Heart left ventricle (tissue), 16 donors: ENCODE measurements around the gene UBD. TPM values are rescaled to one million over a fixed set of nuclear protein-coding genes. Genes with fewer than 3 reads are reported as not detected.

Experiments used
- ATAC-seq, 4 donors: fragments of 200-7000 bp; cut with Tn5 transposase; one replicate each; pipeline ENCODE4 v1.9.1; 2020 to 2022; ENCODE audit warnings: moderate library complexity in 4 of 4, mild to moderate bottlenecking in 3 of 4, moderate number of reproducible peaks in 1 of 4
- DNase-seq, 5 donors: peaks; one replicate each; pipeline ENCODE4 v3.0.0-alpha.2; 2020
- H3K27ac ChIP-seq, 12 donors: fragments of 200-600 bp; sonication (generic) in 4 of 12; one replicate each; pipeline versions ENCODE4 v1.5.0 to v1.8.0; 2016 to 2022; ENCODE audit warnings: mild to moderate bottlenecking in 2 of 12
- H3K27me3 ChIP-seq, 9 donors: fragments of 200-600 bp; sonication (generic) in 2 of 9; one replicate each; pipeline versions ENCODE4 v1.5.1 to v1.8.0; 2016 to 2022; ENCODE audit warnings: mild to moderate bottlenecking in 3 of 9
- H3K36me3 ChIP-seq, 9 donors: fragments of 200-600 bp; sonication (generic) in 2 of 9; one replicate each; pipeline versions ENCODE4 v1.5.0 to v1.8.0; 2018 to 2022; ENCODE audit warnings: mild to moderate bottlenecking in 2 of 9
- H3K4me1 ChIP-seq, 12 donors: fragments of 200-600 bp; sonication (generic) in 4 of 12; one replicate each; pipeline versions ENCODE4 v1.5.0 to v1.8.0; 2016 to 2022; ENCODE audit warnings: mild to moderate bottlenecking in 3 of 12
- H3K4me3 ChIP-seq, 12 donors: fragments of 200-600 bp; sonication (generic) in 4 of 12; one replicate each; pipeline versions ENCODE4 v1.5.0 to v1.8.0; 2017 to 2022; ENCODE audit warnings: mild to moderate bottlenecking in 9 of 12, moderate library complexity in 4 of 12
- H3K9me3 ChIP-seq, 12 donors: fragments of 200-600 bp; sonication (generic) in 4 of 12; one replicate each; pipeline versions ENCODE4 v1.5.0 to v1.8.0; 2016 to 2022; ENCODE audit warnings: mild to moderate bottlenecking in 1 of 12
- POLR2A ChIP-seq, 2 donors: fragments of 450-650 bp; IDR thresholded peaks; one replicate each; pipeline ENCODE4 v1.6.1; 2017; ENCODE audit warnings: antibody characterized with exemption in 2 of 2, mild to moderate bottlenecking in 2 of 2, moderate library complexity in 2 of 2
- WGBS, 4 donors: extraction: QIAGEN DNeasy Blood & Tissue Kit in 2 of 4; methylation state at CpG; one replicate each; pipeline versions ENCODE4 v1.1.5 to v1.1.7; 2013 to 2018; 5-methylcytosine and 5-hydroxymethylcytosine counted together
- intact Hi-C, 10 donors: fragments of 100-400 bp; cut with DNase I; formaldehyde crosslinking; loops; one replicate each; pipeline versions ENCODE4 v1.11.1 to v1.14.2; 2022
- polyA plus RNA-seq, 2 donors: library from polyadenylated mRNA; stranded (reverse); fragments of 200-250 nt; gene quantifications; one replicate each; pipeline ENCODE4 v1.2.3, GENCODE V29; 2013
- total RNA-seq, 9 donors: library from RNA; depleted of rRNA in 2 of 9; stranded (reverse); fragments of >200 nt in 2 of 9; fragmentation: NEBNext Ultra II Directional in 3 of 9; extraction: Animal tissue kit (Norgen Biotek cat#: 25700) in 3 of 9; gene quantifications; one replicate each; pipeline versions ENCODE4 v1.1.0 to v1.2.4, GENCODE V29; 2016 to 2023
- TF ChIP-seq, protein P1 (sequence below), 12 donors: fragments of 200-600 bp; sonication (generic) in 4 of 12; IDR thresholded peaks; one replicate each; pipeline versions ENCODE4 v1.5.0 to v1.8.0; 2018 to 2022; ENCODE audit warnings: antibody characterized with exemption in 12 of 12, mild to moderate bottlenecking in 5 of 12
- donor health status: ischemic (EF 13 %, LVEDD 7.1; RV severe dilation, severe dysfunction).
- donor health status: healthy with polysubstance abuse.
- donor health status: DM: no; HTN: yes; CAD: no.
- donor health status: DM: no; HTN: no; CAD: no.
- donor health status: ischemic (EF 25% LVEDD 6.9; RV normal size, moderate dysfunction).
- donor health status: ischemic (EF 25% LVEDD 5.7; RV mildly dilated, moderate dysfunction).
- donor health status: healthy.
- donor health status: DM: yes; HTN: yes; CAD: no.
- donor health status: ischemic (EF 35%, LVEDD 5.7; RV mildly dilated, moderate dysfunction).
- donor health status: nonischemic (EF 11% LVEDD 7.7; RV severe dilation, severe dysfunction).
- donor health status: DM: yes; HTN: yes; CAD: no.
- donor health status: PGD.
- donor health status: ischemic (EF 29% LVEDD 5.4; RV normal size, mild dysfunction).
- donor health status: nonischemic (EF 23%, LVEDD 6.1; RV moderate dilation, normal function).

UBD gene
- total and polyA plus RNA-seq, 11 donors = 0.21 to 61.7 (median 5.9) TPM; not detected in 7

DNA sequence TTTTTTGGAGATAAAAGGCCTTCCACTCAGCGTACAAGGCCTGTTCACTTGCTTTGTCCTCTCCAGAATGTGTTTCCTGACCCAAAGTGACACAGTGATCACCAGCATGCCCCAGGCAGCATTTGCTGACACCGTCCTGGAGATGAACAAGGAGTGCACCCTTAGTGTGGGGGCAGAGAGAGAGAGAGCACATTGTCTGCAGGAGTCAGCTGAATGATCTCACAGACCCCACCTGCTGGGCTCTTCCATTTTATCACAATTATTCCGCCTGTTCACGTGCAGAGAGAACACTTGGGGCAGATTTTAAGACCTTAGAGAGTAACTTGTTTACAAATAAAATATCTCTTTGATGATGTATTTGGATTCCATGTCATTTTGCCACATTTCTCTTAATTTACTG is 49.3 kb downstream of the UBD start:
- DNase-seq (no peak), ATAC-seq (no peak)
- no peaks in the 10 kb centered on the region for H3K4me1 ChIP-seq
- H3K9me3 ChIP-seq = peaks cover 0 to 3% (median 0%) of the 10 kb centered on the region in 12 donors
- H3K27me3 ChIP-seq = peaks cover 0 to 8% (median 0%) of the 10 kb centered on the region in 9 donors
- no peaks in the 10 kb centered on the region for H3K36me3 ChIP-seq
- 33 to 41% (median 40%) methylated on average over 4 of the region's 4 CpGs for WGBS, 4 donors
- intact Hi-C loops = no loop called here
- TF ChIP-seq POLR2A (IDR thresholded peaks at IDR 0.05) = no peak
- TF ChIP-seq, protein P1, sequence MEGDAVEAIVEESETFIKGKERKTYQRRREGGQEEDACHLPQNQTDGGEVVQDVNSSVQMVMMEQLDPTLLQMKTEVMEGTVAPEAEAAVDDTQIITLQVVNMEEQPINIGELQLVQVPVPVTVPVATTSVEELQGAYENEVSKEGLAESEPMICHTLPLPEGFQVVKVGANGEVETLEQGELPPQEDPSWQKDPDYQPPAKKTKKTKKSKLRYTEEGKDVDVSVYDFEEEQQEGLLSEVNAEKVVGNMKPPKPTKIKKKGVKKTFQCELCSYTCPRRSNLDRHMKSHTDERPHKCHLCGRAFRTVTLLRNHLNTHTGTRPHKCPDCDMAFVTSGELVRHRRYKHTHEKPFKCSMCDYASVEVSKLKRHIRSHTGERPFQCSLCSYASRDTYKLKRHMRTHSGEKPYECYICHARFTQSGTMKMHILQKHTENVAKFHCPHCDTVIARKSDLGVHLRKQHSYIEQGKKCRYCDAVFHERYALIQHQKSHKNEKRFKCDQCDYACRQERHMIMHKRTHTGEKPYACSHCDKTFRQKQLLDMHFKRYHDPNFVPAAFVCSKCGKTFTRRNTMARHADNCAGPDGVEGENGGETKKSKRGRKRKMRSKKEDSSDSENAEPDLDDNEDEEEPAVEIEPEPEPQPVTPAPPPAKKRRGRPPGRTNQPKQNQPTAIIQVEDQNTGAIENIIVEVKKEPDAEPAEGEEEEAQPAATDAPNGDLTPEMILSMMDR (IDR thresholded peaks at IDR 0.05) = no peak
- H3K27ac ChIP-seq = no peak overlapping the region
- no peak overlapping the region for H3K4me3 ChIP-seq

DNA sequence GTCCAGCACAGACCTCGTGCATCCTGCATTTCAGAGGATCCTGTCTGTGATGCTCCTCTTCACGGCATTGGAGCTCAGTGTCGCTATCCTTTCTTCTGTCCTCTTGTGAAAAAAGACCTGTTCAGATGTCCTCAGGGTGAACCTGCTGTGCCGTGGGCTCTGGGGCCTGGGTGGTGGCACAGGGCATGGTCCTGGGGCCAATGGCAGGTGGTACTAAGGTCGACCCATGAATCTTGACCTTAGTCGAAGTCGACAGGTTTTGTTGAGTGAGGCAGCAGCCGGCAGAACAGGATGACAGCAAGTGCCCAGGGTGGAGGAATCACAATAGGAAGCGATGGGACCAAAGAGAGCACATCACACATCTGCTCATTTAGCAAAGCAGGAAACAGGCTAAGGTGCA is 49.8 kb downstream of the UBD start:
- no peak for TF ChIP-seq POLR2A (IDR thresholded peaks at IDR 0.05)
- TF ChIP-seq, protein P1 (IDR thresholded peaks at IDR 0.05) = no peak
- intact Hi-C loops = no loop called here

DNA sequence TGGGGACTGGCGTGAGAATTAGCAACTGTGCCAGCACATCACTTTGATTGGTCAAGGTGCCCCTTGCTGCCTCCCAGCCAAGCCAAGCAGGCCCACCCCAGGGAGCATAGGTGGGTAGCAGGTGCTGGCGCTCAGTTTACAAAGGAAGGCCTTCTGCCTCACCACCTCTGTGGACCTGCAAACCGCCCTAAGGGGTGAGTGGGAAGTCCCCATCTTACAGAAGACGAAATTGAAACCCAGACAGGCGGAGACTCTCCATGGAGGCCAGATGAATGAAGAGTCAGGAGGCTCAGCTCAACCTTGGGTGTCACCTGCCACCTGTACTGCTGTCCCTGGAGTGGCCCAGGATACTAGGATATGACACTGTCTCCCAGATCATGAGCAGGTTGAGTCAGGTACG is 50.3 kb downstream of the UBD start:
- no peak for ATAC-seq
- TF ChIP-seq, protein P1 (IDR thresholded peaks at IDR 0.05) = no peak
- TF ChIP-seq POLR2A (IDR thresholded peaks at IDR 0.05) = no peak
- Histone ChIP-seq H3K27me3 (peaks cover 0 to 8% (median 0%) of the 10 kb centered on the region in 9 donors), H3K9me3 (peaks cover 0 to 3% (median 0%) of the 10 kb centered on the region in 12 donors), H3K36me3 (no peaks in the 10 kb centered on the region), H3K4me3 (no peak overlapping the region), H3K27ac (no peak overlapping the region), H3K4me1 (no peaks in the 10 kb centered on the region)
- WGBS, 4 donors = 74 to 84% (median 80%) methylated on average over 6 of the region's 6 CpGs
- DNase-seq = no peak
- intact Hi-C loops = no loop called here

More for the DNA sequence above, 49.8 kb downstream of the UBD start:
- Histone ChIP-seq H3K36me3 (no peaks in the 10 kb centered on the region), H3K27me3 (peaks cover 0 to 8% (median 0%) of the 10 kb centered on the region in 9 donors), H3K9me3 (peaks cover 0 to 3% (median 0%) of the 10 kb centered on the region in 12 donors), H3K27ac (no peak overlapping the region), H3K4me3 (no peak overlapping the region), H3K4me1 (no peaks in the 10 kb centered on the region)
- DNase-seq (no peak), ATAC-seq (no peak)
- WGBS, 4 donors = 68 to 84% (median 79%) methylated on average over 9 of the region's 9 CpGs

DNA sequence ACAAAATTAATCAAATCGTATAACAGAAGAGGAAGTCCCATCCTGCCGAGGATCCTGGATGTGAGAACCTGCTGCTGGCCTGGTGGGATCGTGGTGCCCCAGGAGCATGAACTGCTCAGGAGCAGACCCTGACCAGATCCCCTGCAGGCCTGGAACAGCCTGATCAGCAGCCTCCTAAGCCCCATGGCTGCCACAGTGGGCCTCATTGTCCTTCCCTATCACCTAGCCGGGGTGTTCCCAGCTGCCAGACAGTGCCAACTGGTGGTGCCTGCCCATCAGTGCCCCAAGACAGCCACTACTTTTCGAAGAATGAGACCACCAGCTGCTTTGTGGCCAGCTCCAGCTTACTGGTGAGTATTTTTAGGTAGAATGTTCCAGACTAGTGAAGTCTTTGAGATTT is 52.2 kb downstream of the UBD start:
- Histone ChIP-seq H3K9me3 (no peaks in the 10 kb centered on the region), H3K36me3 (no peaks in the 10 kb centered on the region), H3K27me3 (peaks cover 0 to 8% (median 0%) of the 10 kb centered on the region in 9 donors), H3K4me1 (no peaks in the 10 kb centered on the region), H3K27ac (no peak overlapping the region), H3K4me3 (no peak overlapping the region)
- TF ChIP-seq, protein P1 (IDR thresholded peaks at IDR 0.05) = no peak
- TF ChIP-seq POLR2A (IDR thresholded peaks at IDR 0.05) = no peak
- ATAC-seq (no peak), DNase-seq (no peak)
- intact Hi-C loops = no loop called here
- WGBS, 4 donors = 67 to 79% (median 76%) methylated on average over 5 of the region's 5 CpGs
